Measurements from ENCODE around the gene CDK5RAP2.

Gene CDK5RAP2

DNA sequence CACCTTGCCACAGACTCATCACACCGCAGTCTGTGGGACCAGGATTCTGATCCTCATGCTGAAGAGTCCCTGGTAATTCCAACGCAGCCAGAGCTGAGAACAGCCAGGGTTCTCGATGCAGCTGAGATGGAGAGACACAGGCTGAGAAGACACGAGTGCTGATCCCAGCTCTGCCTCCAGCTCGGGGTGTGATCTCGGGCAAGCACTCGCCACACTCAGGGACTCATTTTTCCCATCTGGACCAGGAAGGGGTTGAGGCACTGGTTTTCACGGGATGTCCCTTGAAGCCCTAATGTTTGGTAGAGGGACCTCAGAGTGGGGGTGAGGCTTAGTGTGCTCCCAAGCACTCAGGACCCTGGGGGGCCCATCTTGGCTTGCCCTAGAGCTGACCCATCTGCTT lies 200.4 kb downstream of the CDK5RAP2 start:
- in situ Hi-C loops (cut with HindIII; ENCODE audit: low pct_unique_long_range_greater_than_20kb, low sequenced_read_pairs): no loop called here
- DNase-seq (ENCODE audit: low read depth in 1 of 2, low spot score in 1 of 2): no peak
- no peak for TF ChIP-seq JUND (IDR thresholded peaks at IDR 0.05; ENCODE audit: low read depth)

DNA sequence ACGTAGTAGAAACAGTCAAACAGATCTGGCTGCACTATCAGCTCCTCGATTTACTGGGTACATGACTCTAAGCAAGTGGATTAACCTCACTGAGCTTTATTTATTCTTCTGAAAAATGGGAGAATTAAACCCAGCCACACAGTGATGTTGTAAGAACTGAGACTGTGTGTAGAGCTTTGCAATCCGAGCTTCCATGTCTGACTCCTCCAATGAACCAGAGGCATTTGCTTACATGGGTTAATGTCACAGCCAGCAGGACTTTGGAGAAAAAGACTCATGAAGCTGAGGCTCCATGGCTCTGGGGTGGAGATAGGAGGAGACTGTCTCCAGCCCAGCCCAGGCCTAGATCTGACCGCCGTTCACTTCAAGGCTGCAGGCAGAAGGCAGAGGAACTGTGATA lies 201.3 kb downstream of the CDK5RAP2 start:
- in situ Hi-C loops (cut with HindIII; ENCODE audit: low pct_unique_long_range_greater_than_20kb, low sequenced_read_pairs): no loop called here
- DNase-seq (ENCODE audit: low read depth in 1 of 2, low spot score in 1 of 2): no peak
- no peak for TF ChIP-seq JUND (IDR thresholded peaks at IDR 0.05; ENCODE audit: low read depth)

DNA sequence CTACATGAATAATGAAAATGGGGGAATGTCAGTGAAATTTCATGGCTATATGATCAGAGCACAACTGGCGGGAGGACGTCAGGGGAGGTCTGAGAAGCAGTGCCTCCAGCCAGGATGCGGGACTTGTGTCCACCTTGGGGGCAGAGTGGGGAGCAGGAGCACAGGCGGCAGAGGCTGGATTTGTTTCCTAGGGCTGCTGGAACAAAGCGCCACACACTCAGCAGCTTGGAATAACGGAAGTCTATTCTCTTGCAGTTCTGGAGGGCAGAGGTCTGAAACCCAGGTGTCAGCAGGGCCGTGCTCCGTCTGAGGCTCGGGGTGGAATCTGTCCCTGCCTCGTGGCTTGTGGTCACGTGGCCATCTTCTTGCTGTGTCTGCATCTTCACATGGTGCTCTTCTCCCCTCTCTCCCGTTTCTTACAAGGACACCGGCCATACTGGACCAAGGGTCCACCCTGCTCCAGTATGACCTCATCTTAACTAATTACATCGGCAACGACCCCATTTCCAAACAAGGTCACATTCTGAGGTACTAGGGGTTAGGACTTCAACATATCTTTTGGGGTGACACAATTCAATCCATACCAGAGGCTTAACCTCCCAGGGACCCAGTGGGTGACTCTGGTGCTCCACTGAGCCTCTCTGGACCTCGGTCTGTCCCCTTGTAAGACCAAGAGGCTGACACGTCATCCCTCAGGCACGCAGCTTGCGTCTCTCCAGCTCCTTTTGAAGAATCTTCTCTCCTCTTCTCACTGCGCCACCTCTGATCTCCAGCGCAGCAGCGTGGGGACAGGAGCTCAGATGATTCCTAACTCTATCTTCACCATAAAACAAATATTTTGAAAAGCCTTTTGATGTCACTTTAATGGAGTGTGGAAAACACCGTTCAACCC lies 202.5 kb downstream of the CDK5RAP2 start:
- in situ Hi-C loops (cut with HindIII; ENCODE audit: low pct_unique_long_range_greater_than_20kb, low sequenced_read_pairs): no loop called here
- no peak for DNase-seq (ENCODE audit: low read depth in 1 of 2, low spot score in 1 of 2)
- no peak for TF ChIP-seq JUND (IDR thresholded peaks at IDR 0.05; ENCODE audit: low read depth)

GRCh38 chr9:120376101-120376500 lies 203.9 kb downstream of the CDK5RAP2 start:
- no peak for TF ChIP-seq JUND (IDR thresholded peaks at IDR 0.05; ENCODE audit: low read depth)
- no peak for DNase-seq (ENCODE audit: low read depth in 1 of 2, low spot score in 1 of 2)
- in situ Hi-C loops (cut with HindIII; ENCODE audit: low pct_unique_long_range_greater_than_20kb, low sequenced_read_pairs): no loop called here

GRCh38 chr9:120375316-120375715 lies 204.7 kb downstream of the CDK5RAP2 start:
- in situ Hi-C loops (cut with HindIII; ENCODE audit: low pct_unique_long_range_greater_than_20kb, low sequenced_read_pairs): no loop called here
- TF ChIP-seq JUND (IDR thresholded peaks at IDR 0.05; ENCODE audit: low read depth): no peak
- DNase-seq (ENCODE audit: low read depth in 1 of 2, low spot score in 1 of 2): no peak

- TF ChIP-seq JUND (IDR thresholded peaks at IDR 0.05; ENCODE audit: low read depth): no peak
- no peak for DNase-seq (ENCODE audit: low read depth in 1 of 2, low spot score in 1 of 2)
- in situ Hi-C loops (cut with HindIII; ENCODE audit: low pct_unique_long_range_greater_than_20kb, low sequenced_read_pairs): no loop called here
Measured at GRCh38 chr9:120374817-120375216, 205.2 kb downstream of the CDK5RAP2 start.

GRCh38 chr9:120374239-120374638 lies 205.7 kb downstream of the CDK5RAP2 start:
- no peak for DNase-seq (ENCODE audit: low read depth in 1 of 2, low spot score in 1 of 2)
- TF ChIP-seq JUND (IDR thresholded peaks at IDR 0.05; ENCODE audit: low read depth): no peak
- in situ Hi-C loops (cut with HindIII; ENCODE audit: low pct_unique_long_range_greater_than_20kb, low sequenced_read_pairs): no loop called here

DNA sequence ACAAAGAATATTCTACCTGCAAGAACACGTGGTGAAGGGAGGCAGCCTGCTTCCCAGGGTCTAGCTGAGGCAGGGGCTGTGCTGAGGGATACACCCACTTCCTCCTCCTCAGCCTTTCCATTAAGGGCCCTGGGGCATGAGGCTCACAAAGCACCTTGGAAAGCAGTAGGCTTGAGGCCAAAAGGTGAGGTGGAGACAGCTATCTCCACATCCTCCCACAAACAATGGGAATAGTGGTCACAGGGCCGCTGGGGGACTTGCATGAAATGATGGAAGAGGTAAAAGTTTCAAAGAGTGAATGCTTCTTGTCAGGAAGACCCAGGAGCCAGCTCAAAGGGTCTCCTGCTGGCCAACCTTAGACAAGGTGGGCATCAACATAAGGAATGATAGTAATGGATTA lies 207.9 kb downstream of the CDK5RAP2 start:
- no peak for DNase-seq (ENCODE audit: low read depth in 1 of 2, low spot score in 1 of 2)
- in situ Hi-C loops (cut with HindIII; ENCODE audit: low pct_unique_long_range_greater_than_20kb, low sequenced_read_pairs): no loop called here
- no peak for TF ChIP-seq JUND (IDR thresholded peaks at IDR 0.05; ENCODE audit: low read depth)

DNA sequence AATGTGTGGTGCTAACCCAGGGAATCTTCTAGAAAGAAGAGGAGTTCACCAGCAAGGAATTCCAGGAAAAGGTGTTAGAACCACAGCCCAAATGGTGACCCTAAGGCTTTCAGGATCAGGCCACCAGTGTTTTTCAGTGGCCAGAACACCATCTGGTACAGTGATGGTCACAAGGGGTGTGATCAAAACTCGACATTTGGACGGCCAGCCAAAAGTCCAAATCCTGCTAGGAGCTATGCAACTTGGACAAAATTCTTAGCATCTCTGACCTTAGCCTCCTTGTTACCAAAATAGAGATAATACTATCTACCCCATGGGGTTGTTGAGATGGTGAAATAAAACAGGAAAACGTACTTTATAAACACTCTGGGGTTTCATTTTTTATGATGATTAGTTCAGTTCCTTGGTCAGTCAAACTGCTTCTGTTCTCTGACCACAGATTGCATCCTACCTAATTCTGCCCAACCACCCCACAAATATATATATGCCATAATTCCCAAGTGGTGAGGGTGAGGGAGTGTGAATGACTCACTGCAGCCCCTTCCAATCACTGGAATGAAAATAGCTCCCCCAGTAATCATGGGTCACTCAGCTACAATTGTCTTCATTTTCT lies 210.3 kb downstream of the CDK5RAP2 start:
- no peak for TF ChIP-seq JUND (IDR thresholded peaks at IDR 0.05; ENCODE audit: low read depth)
- in situ Hi-C loops (cut with HindIII; ENCODE audit: low pct_unique_long_range_greater_than_20kb, low sequenced_read_pairs): no loop called here
- no peak for DNase-seq (ENCODE audit: low read depth in 1 of 2, low spot score in 1 of 2)

GRCh38 chr9:120368799-120369198 lies 211.2 kb downstream of the CDK5RAP2 start:
- in situ Hi-C loops (cut with HindIII; ENCODE audit: low pct_unique_long_range_greater_than_20kb, low sequenced_read_pairs): no loop called here
- DNase-seq (ENCODE audit: low read depth in 1 of 2, low spot score in 1 of 2): no peak
- TF ChIP-seq JUND (IDR thresholded peaks at IDR 0.05; ENCODE audit: low read depth): no peak

- DNase-seq (ENCODE audit: low read depth in 1 of 2, low spot score in 1 of 2): peak; percentile 87 to 96
- in situ Hi-C loops (cut with HindIII; ENCODE audit: low pct_unique_long_range_greater_than_20kb, low sequenced_read_pairs): no loop called here
- no peak for TF ChIP-seq JUND (IDR thresholded peaks at IDR 0.05; ENCODE audit: low read depth)
Measured at GRCh38 chr9:120366644-120367019, 213.3 kb downstream of the CDK5RAP2 start.

- DNase-seq (ENCODE audit: low read depth in 1 of 2, low spot score in 1 of 2): no peak
- TF ChIP-seq JUND (IDR thresholded peaks at IDR 0.05; ENCODE audit: low read depth): no peak
- in situ Hi-C loops (cut with HindIII; ENCODE audit: low pct_unique_long_range_greater_than_20kb, low sequenced_read_pairs): no loop called here
Measured at GRCh38 chr9:120365386-120365785, 214.6 kb downstream of the CDK5RAP2 start.

DNA sequence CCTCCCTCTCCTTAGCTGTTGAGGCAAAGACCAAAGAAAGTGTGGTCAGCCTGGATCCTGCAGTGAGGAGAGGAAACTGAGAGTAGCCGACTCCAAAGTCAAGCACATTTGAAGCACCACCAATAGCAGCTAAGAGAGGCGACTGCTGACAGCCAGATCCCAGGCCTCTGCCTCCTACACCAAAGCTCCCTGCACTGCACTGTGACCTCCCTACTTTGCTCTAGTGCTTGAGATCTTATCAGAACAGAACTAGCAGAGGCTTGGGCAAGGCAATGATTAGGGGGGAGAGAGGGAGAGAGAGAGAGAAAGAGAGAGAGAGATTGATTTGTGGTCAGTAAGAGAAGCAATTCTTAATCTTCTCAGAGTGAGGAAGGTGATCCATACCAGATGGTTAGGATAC lies 216.3 kb downstream of the CDK5RAP2 start:
- DNase-seq (ENCODE audit: low read depth in 1 of 2, low spot score in 1 of 2): no peak
- TF ChIP-seq JUND (IDR thresholded peaks at IDR 0.05; ENCODE audit: low read depth): no peak
- in situ Hi-C loops (cut with HindIII; ENCODE audit: low pct_unique_long_range_greater_than_20kb, low sequenced_read_pairs): no loop called here
